HL-60 (cell line): Measurements from ENCODE around the gene SPRED3.

ENCODE experiments used
- DNase-seq, 2 experiments: peaks; one replicate each; pipeline ENCODE4 v3.0.0-alpha.2; 2010 to 2020; ENCODE audit warnings: low read depth in 1 of 2, low spot score in 1 of 2
- H3K27ac ChIP-seq: fragments of 250-450 bp; sonication (Bioruptor Pico); replicated peaks from 2 replicates; pipeline ENCODE4 v1.5.1; 2020; ENCODE audit warnings: mild to moderate bottlenecking, moderate library complexity
- H3K27me3 ChIP-seq: fragments of 250-450 bp; sonication (Bioruptor Pico); 2 replicates; pipeline ENCODE4 v1.5.1; 2021; ENCODE audit warnings: mild to moderate bottlenecking, moderate library complexity; ENCODE audit not compliant: insufficient read depth, poor library complexity, severe bottlenecking
- H3K4me3 ChIP-seq: replicated peaks from 2 replicates; pipeline ENCODE4 v1.5.1; 2011; ENCODE audit warnings: mild to moderate bottlenecking, control low read depth, low read length; ENCODE audit not compliant: insufficient read depth
- GABPA ChIP-seq: IDR thresholded peaks from 2 replicates; pipeline ENCODE4 v1.6.1; 2012; ENCODE audit warnings: low read depth
- POLR2AphosphoS5 ChIP-seq: IDR thresholded peaks from 2 replicates; pipeline ENCODE4 v1.6.1; 2012; ENCODE audit warnings: low read depth
- SPI1 ChIP-seq: IDR thresholded peaks from 2 replicates; pipeline ENCODE4 v1.6.1; 2012; ENCODE audit warnings: low read depth, mild to moderate bottlenecking, borderline replicate concordance
- TF ChIP-seq, protein P1 (sequence below): IDR thresholded peaks from one replicate; pipeline ENCODE4 v1.5.1; 2011; ENCODE audit warnings: low read length, control low read depth, inconsistent platforms; ENCODE audit not compliant: insufficient read depth
- TF ChIP-seq, protein P2 (sequence below): IDR thresholded peaks from 2 replicates; pipeline ENCODE4 v1.6.1; 2012; ENCODE audit warnings: low read depth; ENCODE audit not compliant: insufficient replicate concordance

SPRED3 gene

DNA sequence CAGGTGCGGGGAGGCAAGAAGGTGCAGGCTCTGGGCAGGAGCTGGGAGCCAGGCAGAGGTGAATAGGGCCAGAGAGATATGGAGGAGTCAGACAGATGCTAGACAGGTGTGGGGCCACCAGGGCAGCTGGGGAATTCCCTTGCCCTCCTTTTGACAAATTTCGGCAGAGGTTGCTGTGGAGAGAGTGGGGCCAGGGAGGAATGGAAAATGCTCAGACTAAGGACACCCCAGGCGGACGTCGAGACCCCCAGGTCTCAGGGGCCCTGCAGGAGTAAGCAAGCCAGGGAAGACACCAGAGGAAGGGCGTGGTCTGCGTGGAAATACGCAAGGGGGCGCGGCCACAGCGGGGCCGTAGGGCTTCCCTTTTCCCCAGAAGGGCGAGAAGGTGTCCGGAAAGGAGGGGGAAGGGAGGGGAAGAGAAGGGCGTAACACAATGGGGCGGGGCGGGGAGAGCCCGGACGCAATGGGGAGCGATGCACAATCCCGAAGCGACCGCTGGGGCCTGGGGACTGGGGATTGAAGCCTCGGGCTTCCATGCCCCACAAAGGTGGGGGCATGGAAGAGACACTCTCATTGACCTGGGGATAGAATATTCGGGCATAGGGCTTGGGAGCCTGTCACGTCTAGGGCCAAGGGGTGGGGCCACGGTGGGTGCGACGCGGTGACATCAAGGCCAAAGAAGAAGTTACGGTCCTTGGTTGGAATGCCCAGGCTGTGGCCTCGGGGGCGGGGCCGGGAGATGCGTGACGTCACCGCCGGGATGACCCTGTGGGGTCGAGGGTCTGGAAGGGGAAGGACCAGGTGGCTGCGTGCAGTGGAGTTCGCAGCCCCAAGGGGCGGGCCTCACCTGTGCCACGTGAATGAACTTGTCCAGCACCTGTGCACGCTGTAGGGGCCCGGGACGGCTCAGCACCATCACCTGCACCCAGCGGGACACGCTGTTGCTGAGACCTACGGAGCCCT, 29.3 kb downstream of the SPRED3 start:
- peak; percentile 83 to 91 for DNase-seq
- peak overlapping the region; percentile 51 for H3K4me3 ChIP-seq
- TF ChIP-seq, protein P1, sequence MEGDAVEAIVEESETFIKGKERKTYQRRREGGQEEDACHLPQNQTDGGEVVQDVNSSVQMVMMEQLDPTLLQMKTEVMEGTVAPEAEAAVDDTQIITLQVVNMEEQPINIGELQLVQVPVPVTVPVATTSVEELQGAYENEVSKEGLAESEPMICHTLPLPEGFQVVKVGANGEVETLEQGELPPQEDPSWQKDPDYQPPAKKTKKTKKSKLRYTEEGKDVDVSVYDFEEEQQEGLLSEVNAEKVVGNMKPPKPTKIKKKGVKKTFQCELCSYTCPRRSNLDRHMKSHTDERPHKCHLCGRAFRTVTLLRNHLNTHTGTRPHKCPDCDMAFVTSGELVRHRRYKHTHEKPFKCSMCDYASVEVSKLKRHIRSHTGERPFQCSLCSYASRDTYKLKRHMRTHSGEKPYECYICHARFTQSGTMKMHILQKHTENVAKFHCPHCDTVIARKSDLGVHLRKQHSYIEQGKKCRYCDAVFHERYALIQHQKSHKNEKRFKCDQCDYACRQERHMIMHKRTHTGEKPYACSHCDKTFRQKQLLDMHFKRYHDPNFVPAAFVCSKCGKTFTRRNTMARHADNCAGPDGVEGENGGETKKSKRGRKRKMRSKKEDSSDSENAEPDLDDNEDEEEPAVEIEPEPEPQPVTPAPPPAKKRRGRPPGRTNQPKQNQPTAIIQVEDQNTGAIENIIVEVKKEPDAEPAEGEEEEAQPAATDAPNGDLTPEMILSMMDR: no peak
- TF ChIP-seq SPI1: peak; percentile 80; the same call in 1 of the 2 replicates
- TF ChIP-seq, protein P2, sequence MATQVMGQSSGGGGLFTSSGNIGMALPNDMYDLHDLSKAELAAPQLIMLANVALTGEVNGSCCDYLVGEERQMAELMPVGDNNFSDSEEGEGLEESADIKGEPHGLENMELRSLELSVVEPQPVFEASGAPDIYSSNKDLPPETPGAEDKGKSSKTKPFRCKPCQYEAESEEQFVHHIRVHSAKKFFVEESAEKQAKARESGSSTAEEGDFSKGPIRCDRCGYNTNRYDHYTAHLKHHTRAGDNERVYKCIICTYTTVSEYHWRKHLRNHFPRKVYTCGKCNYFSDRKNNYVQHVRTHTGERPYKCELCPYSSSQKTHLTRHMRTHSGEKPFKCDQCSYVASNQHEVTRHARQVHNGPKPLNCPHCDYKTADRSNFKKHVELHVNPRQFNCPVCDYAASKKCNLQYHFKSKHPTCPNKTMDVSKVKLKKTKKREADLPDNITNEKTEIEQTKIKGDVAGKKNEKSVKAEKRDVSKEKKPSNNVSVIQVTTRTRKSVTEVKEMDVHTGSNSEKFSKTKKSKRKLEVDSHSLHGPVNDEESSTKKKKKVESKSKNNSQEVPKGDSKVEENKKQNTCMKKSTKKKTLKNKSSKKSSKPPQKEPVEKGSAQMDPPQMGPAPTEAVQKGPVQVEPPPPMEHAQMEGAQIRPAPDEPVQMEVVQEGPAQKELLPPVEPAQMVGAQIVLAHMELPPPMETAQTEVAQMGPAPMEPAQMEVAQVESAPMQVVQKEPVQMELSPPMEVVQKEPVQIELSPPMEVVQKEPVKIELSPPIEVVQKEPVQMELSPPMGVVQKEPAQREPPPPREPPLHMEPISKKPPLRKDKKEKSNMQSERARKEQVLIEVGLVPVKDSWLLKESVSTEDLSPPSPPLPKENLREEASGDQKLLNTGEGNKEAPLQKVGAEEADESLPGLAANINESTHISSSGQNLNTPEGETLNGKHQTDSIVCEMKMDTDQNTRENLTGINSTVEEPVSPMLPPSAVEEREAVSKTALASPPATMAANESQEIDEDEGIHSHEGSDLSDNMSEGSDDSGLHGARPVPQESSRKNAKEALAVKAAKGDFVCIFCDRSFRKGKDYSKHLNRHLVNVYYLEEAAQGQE: no peak
- TF ChIP-seq POLR2AphosphoS5: no peak
- peak; percentile 40; the same call in 1 of the 2 replicates for TF ChIP-seq GABPA
- no peaks in the 10 kb centered on the region for H3K27me3 ChIP-seq
- H3K27ac ChIP-seq: peak overlapping the region; percentile 55

DNA sequence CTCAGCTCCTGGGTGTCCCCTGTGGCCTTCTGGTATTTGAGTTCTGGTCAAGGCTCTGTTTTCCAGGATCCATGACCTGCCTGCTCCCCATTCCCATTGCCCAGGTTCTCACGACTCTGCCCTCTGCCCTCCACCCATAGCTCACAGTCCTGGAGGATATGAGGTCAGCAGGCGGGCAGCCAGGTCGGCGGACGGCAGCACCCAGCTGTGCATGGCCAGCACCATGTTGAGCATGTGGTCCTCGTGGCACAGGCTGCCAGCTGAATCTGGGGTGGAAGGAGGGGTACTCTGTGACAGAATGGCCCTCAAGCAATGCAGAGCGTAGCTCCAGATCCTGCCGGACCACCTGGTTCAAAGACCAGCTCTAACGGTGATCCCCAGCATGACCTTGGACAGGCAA, 32.4 kb downstream of the SPRED3 start:
- Histone ChIP-seq H3K4me3 (no peak overlapping the region), H3K27me3 (no peaks in the 10 kb centered on the region), H3K27ac (no peak overlapping the region)
- DNase-seq: no peak
- no peak for TF ChIP-seq POLR2AphosphoS5
- TF ChIP-seq, protein P1: no peak
- no peak for TF ChIP-seq SPI1
- TF ChIP-seq GABPA: no peak
- TF ChIP-seq, protein P2: no peak

DNA sequence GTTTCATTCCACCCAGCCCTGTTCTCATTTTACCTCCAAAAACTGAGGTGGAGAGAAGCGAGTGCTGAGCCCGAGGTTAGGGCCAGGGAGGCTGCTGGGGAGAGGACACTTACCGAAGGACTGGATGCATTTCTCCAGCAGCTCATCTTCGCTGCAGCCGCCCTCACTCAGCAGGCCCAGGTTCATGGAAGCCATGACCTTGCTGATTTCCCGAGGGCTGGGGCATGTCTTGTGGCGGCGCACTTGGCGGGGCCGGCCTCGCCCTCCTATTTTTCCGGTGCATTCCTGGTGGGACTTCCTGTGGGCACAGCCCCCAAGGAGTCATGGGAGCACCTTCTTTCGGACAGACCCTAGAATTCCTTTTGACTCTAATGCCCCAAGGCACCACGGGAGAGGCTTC, 33.4 kb downstream of the SPRED3 start:
- no peaks in the 10 kb centered on the region for H3K27me3 ChIP-seq
- no peak for DNase-seq
- no peak overlapping the region for H3K4me3 ChIP-seq
- H3K27ac ChIP-seq: no peak overlapping the region
- TF ChIP-seq, protein P2: no peak
- TF ChIP-seq SPI1: no peak
- TF ChIP-seq GABPA: no peak
- no peak for TF ChIP-seq POLR2AphosphoS5
- TF ChIP-seq, protein P1: no peak
